NCI-H82 treated with DMSO at 0.1 percent for 48 hours (cell line): Measurements from ENCODE around the gene GNPTAB.

ENCODE experiments used
- DNase-seq: peaks from one replicate; lab custom pipeline; 2025; ENCODE audit not compliant: unreplicated experiment; lab: John Stamatoyannopoulos, UW

Gene GNPTAB

DNA sequence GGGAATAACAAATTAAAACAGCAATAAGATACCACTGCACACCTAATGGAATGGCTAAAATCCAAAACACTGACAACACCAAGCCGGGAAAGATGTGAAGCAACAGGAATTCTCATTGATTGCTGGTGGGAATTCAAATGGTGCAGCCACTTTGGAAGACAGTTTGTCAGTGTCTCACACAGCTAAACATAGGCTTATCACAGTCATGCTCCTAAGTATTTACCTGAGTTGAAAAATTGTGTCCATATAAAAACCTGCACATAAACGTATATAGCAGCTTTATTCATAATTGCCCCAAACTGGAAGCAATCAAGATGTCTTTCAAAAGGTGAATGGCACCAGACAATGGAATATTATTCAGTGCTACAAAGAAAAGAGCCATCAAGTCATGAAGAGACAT is 21.6 kb downstream of the GNPTAB start:
- DNase-seq, result no peak

- DNase-seq, result no peak
These were observed 24.5 kb downstream of the GNPTAB start for GRCh38 chr12:101806265-101806664.

DNA sequence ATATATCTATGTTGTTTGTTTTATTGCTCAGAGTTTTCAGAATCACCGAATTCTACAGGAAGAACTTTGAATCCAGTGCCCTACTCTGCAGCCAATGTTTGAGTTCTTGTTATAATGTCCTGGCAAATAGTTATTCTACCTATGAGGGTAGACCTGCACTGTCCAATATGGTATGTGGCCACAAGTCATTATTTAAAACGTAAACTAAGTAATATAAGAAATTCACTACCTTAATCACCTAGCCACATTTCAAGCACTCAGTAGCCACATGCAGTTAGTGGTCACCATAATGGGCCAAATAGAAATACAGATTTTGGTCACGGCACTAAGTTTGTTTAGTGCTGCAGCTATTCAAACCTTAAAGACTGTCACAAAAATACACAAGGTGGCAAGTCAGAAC is 26.4 kb downstream of the GNPTAB start:
- no peak for DNase-seq

DNA sequence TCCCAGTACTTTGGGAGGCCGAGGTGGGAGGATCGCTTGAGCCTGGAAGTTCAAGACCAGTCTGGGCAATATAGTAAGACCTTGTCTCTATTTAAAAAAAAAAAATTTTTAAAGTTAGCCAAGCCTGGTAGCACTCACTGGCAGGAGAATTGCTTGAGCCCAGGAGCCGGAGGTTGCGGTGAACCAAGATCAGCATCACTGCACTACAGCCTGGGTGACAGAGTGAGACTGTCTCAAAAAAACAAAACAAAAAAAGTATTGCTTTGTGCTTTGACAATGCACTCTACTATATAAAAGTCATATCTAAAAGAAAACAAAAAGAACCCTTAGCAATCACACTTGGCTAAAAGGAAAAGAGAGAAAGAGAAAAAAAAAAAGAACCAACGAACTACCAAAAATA is 26.8 kb downstream of the GNPTAB start:
- no peak for DNase-seq

- peak; percentile 45 for DNase-seq
These were observed 28.3 kb downstream of the GNPTAB start for GRCh38 chr12:101802486-101802885.

- no peak for DNase-seq
These were observed 31.0 kb downstream of the GNPTAB start for GRCh38 chr12:101799774-101800173.

DNA sequence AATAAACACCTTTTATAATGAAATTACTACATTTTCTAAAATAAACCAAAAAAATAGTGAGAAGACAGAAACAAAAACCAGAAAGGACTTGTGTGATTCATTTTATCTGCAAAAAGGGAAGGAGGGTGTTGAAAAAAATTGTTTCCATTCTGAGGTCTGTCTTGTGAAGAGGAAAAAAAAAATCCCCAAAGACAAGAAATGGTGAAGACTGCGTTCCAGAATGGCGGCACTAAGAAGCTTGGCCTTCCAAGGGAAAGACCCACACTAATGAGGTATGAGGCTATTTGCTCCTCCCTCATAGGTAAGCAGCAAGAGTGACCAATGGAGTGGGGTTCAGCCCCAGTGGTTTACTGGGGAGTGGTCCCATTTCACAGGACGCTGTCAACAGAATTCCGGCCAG is 35.0 kb downstream of the GNPTAB start:
- no peak for DNase-seq

DNA sequence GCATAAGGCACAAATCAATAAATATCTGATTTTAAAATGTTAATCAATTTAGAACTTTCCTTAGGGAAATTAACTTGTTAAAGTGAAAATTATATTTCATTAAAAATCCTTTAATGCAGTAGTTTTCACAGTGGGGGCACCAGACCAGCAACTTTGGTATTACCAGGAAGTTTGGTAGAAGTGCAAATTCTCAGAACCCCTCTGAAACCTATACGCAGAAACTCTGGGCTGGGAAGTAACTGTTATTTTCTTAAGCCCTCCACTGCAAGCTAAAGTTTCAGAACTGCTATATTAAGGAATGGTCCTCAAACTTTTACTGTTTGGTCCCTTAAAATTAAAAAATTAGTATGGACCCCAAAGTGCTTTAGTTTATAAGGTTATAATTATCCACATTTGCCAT is 35.7 kb downstream of the GNPTAB start:
- no peak for DNase-seq

- no peak for DNase-seq
These were observed 36.2 kb downstream of the GNPTAB start for GRCh38 chr12:101794574-101794973.

DNA sequence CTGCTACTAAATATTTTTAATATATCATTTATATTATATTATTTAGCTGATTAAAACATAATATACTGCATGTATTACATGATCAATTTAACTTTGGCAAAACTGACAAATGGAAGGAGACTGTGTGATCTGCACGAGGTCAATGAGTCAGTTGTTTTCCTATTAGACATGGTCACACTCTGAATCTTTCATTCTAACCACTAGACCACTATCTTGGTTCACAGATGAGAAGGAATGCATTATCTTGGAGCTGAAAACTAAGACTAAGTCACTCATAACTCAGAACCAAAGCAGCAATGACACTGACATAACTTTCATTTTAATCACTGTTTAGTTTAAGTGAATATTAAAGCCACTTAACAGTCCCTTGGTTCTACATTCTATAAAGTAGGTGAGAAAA is 37.4 kb downstream of the GNPTAB start:
- no peak for DNase-seq

DNA sequence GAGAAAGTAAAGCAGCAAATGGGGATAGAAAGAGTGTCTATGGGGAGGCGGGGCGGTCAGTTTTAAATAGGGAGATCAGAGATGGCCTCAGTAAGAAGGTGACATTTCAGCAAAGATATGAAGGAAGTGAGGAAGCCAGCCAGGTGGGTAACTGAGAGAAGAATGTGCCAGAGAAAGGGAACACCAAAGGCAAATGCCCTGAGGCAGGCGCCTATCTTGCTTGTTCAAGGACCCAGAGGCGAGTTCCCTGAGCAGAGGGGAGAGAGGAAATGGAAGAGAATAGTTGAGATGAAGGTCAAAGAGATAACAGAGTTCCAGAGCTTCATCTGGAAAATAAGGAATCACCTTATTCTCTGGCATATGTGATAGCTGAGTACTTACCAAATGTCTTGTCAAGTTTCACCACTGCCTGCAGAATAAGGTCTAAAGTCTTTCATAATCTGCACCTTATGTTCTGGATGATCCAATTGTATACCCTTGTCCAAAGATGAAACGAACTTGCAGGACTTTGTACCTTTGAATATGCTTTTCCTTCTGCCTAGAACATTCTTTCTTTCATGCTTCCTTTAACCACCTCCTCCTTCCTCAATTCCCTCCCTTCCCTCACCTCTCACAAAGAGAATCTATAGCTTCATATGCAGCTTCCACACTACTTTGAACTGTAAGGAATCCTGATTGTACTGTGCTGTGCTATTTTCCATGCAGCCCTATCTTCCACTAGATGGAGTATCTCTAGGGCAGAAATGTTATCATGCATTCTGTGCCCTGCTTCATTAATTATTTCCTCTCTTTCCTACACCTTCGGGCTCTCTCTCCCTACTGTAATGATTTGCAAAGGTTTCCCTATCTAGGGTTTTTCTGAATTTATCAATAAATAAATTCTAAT is 38.5 kb downstream of the GNPTAB start:
- no peak for DNase-seq

DNA sequence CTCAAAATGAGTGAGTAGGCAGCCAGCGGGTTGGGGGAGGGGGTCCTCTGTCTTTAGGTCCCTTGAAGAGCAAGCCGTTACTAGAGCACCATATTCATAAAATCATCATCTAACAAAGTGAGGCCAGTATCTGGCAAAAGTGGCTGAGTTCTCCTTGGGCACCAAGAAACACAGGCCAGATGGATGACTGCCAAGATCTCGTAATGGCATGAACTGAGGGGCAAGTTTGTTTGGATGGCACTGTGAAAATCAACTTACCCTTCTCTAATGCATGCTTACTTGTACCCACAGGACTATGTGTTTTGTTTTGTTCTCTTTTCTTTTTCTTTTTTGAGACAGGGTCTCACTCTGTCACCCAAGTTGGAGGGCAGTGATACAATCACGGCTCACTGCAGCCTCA is 41.6 kb downstream of the GNPTAB start:
- no peak for DNase-seq

GRCh38 chr12:101785671-101786070 is 45.1 kb downstream of the GNPTAB start:
- no peak for DNase-seq

- no peak for DNase-seq
These were observed 46.4 kb downstream of the GNPTAB start for GRCh38 chr12:101784376-101784775.

DNA sequence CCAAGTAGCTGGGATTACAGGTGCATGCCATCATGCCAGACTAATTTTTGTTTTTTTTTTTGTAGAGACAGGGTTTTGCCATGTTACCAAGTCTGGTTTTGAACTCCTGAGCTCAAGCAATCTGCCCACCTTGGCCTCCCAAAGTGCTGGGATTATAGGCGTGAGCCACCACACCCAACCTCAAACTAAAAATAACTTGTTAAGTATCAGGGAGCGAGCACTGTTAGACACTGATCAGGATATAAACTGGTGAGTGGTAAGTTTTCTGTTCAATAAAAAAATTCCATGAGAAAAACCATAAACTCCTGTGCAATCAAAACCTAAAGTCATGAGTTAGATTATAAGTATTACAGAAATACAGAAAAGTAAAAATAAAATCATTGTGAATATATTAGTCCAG is 46.9 kb downstream of the GNPTAB start:
- no peak for DNase-seq

- no peak for DNase-seq
These were observed 47.6 kb downstream of the GNPTAB start for GRCh38 chr12:101783150-101783549.

GRCh38 chr12:101782273-101782731 is 48.5 kb downstream of the GNPTAB start:
- no peak for DNase-seq

DNA sequence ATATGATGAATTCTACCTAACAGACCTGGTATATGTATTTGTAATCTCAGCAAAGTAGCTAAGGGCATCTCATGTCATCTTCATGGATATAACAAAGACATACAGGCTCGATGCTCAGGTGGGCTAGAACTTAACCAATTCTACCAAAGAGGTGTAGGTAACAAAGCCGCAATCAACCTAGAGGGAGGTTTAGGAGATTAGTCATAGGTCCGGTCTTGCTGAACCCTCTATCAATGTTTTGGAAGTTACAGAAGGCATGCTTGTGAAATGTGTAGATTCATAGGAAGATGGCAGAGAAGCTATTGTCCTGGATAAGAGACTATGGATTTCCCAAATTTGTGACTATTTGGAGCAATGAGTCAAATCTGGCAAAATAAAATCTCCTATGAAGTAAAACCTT is 48.9 kb downstream of the GNPTAB start:
- DNase-seq, result no peak

GRCh38 chr12:101780599-101780998 is 50.2 kb downstream of the GNPTAB start:
- DNase-seq, result no peak

DNA sequence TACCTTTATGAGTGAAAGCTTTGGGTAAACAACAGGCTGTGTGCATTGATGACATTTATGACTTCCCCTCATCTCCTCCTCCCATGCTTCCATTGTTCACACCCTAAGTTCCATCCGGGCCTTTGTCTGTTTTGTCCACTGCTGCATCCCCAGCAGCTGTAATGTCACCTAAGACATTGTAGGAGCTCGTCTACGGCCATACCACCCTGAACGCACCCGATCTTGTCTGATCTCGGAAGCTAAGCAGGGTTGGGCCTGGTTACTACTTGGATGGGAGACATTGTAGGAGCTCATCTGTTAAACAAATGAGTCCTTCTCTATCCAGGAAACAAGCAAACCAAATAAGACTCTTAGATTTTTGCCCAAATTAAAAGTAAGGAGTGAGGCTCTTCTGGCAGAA is 51.1 kb downstream of the GNPTAB start:
- no peak for DNase-seq

DNA sequence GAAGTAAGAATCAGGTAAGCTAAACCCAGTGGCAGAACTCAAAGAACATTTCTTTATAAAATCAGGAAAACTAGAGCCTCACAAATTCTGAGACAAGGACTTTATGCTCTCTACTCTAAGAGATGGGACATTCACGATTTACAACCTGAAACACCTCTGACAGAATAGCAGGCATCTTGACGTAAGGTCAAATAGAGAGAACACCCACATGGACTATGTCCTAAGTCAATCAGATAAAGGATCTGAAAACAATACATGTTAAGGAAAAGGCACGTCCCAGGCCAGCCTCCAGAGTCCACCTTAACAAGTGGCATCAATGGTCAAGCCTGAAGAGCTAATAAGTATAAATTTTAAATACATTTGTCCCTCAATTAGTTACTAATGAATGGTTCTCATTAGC is 51.6 kb downstream of the GNPTAB start:
- no peak for DNase-seq

- DNase-seq, result no peak
These were observed 52.8 kb downstream of the GNPTAB start for GRCh38 chr12:101777978-101778377.

DNA sequence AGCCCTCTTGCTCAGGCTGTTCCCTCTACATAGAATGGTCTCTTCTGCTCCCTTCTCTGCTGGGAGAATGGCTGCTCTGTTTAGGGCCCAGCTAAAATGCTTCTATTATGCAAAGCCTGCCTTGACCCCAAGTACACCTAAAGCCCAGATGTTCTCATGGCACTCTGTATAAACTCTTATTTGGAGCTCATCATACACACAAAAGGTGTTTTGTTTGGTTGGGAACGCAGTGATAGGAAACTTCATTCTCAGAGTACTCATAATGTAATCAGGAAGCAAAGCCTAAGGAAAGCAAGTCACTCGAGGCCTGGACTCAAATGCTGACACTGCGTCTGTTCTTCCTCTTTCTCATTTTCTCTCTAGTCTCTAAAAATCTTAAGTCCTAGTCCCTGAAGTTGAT is 53.3 kb downstream of the GNPTAB start:
- no peak for DNase-seq
